ENCODE results near the gene CAVIN4. TPM values are rescaled to one million over a fixed set of nuclear protein-coding genes. Genes with fewer than 3 reads are reported as not detected.

CAVIN4 gene, protein sequence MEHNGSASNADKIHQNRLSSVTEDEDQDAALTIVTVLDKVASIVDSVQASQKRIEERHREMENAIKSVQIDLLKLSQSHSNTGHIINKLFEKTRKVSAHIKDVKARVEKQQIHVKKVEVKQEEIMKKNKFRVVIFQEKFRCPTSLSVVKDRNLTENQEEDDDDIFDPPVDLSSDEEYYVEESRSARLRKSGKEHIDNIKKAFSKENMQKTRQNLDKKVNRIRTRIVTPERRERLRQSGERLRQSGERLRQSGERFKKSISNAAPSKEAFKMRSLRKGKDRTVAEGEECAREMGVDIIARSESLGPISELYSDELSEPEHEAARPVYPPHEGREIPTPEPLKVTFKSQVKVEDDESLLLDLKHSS
- polyA plus RNA-seq (2012; ENCODE audit: low read depth, missing spikeins): not detected

DNA sequence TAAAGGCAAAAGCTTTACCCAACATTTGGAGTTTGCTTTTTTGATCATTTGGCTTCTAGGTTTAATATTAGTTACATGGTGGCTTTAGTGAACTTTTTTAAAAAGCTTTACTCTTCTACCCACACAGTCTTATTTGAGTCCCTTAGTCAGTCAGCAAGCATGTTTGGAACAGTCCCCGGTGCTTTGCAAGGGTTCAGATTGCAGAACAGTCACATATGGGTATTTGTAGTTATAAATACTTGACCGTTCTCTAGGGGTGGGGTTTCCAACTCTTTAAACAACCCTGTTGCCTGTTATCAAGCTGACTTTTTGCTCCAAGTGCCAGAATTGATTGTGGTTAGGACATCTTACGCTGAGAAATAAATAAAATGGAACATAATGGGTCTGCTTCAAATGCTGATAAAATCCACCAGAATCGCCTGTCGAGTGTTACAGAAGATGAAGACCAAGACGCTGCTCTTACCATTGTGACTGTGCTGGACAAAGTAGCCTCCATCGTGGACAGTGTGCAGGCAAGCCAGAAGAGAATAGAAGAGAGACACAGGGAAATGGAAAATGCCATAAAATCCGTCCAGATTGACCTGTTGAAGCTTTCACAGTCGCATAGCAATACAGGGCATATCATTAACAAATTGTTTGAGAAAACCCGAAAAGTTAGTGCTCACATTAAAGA is at the start of gene CAVIN4:
Gene CAVIN4, plus strand, starts transcription at position 304 of the 673 bp plus-strand sequence. Its CDS starts 65 bp downstream, at position 369.
- TF ChIP-seq POLR2AphosphoS5 (IDR thresholded peaks at IDR 0.05; ENCODE audit: low read depth, low read length): no peak
- TF ChIP-seq SPI1 (IDR thresholded peaks at IDR 0.05; ENCODE audit: low read depth, low read length): no peak
- TF ChIP-seq POLR2A (IDR thresholded peaks at IDR 0.05; ENCODE audit: low read depth, low read length): no peak
- TF ChIP-seq PAX5 (IDR thresholded peaks at IDR 0.05; ENCODE audit: insufficient read depth, low read length, severe bottlenecking): no peak
- TF ChIP-seq TAF1 (IDR thresholded peaks at IDR 0.05; ENCODE audit: low read depth, low read length): no peak
- FAIRE-seq (no peak), DNase-seq (ENCODE audit: insufficient read length, low spot score) (no peak)

DNA sequence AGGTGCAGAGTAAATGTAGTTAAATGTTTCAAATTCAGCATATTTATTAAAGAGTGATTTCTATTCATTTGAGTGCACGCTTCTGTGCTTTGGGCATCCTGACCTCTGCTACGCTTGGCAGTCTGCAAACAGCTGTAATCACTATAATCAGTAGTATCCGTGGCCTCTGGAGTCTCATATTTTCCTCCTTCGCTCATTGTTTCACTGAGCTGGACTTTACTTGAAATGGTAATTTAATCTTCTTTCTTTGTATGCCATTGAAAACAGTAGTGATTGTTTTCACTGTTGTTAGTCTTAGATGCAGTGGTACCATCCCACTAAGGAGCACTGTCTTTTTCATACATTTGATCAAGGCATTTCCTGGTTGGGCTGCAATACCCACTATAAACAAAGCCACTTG is 43.5 kb upstream of the CAVIN4 start:
- DNase-seq (ENCODE audit: insufficient read length, low spot score) (no peak), FAIRE-seq (no peak)
- TF ChIP-seq SPI1 (IDR thresholded peaks at IDR 0.05; ENCODE audit: low read depth, low read length) (no peak), POU2F2 (IDR thresholded peaks at IDR 0.05; ENCODE audit: low read depth, low read length) (no peak), POLR2A (IDR thresholded peaks at IDR 0.05; ENCODE audit: low read depth, low read length) (no peak), POLR2AphosphoS5 (IDR thresholded peaks at IDR 0.05; ENCODE audit: low read depth, low read length) (no peak), TAF1 (IDR thresholded peaks at IDR 0.05; ENCODE audit: low read depth, low read length) (no peak), PAX5 (IDR thresholded peaks at IDR 0.05; ENCODE audit: insufficient read depth, low read length, severe bottlenecking) (no peak)

DNA sequence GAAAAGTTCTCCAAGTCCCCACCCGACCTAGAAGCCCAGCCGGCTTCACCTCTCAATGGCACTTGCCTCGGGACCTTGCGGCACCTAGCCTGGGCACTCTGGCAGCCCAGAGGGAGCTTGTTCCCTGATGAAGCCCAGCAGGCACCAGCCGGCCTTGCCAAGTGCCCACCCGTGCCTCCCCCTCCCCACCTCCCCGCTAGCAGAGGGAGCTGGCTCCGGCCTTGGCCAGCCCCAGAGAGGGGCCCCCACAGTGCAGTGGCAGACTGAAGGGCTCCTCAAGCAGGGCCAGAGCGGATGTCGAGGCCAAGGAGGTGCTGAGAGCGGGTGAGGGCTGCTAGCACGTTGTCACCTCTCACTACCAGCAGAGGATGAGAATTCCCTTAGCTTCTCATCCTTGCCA is 37.6 kb upstream of the CAVIN4 start:
- TF ChIP-seq SPI1 (IDR thresholded peaks at IDR 0.05; ENCODE audit: low read depth, low read length) (no peak), POLR2A (IDR thresholded peaks at IDR 0.05; ENCODE audit: low read depth, low read length) (no peak), TAF1 (IDR thresholded peaks at IDR 0.05; ENCODE audit: low read depth, low read length) (no peak), POLR2AphosphoS5 (IDR thresholded peaks at IDR 0.05; ENCODE audit: low read depth, low read length) (no peak), PAX5 (IDR thresholded peaks at IDR 0.05; ENCODE audit: insufficient read depth, low read length, severe bottlenecking) (no peak), POU2F2 (IDR thresholded peaks at IDR 0.05; ENCODE audit: low read depth, low read length) (no peak)
- FAIRE-seq: no peak
- no peak for DNase-seq (ENCODE audit: insufficient read length, low spot score)

DNA sequence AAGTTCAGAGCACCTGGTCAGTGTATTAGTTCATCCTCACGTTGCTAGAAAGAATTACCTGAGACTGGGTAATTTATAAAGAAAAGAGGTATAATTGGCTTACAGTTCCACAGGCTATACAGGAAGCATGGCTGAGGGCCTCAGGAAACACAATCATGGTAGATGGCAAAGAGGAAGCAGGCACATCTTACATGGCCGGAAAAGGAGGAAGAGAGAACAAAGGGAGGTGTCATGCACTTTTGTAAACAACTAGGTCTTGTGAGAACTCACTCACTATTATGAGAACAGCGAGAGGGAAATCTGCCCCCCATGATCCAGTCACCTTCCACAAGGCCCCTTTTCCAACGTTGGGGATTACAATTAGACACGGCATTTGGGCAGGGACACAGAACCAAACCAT is 28.8 kb upstream of the CAVIN4 start:
- FAIRE-seq (no peak), DNase-seq (ENCODE audit: insufficient read length, low spot score) (no peak)

DNA sequence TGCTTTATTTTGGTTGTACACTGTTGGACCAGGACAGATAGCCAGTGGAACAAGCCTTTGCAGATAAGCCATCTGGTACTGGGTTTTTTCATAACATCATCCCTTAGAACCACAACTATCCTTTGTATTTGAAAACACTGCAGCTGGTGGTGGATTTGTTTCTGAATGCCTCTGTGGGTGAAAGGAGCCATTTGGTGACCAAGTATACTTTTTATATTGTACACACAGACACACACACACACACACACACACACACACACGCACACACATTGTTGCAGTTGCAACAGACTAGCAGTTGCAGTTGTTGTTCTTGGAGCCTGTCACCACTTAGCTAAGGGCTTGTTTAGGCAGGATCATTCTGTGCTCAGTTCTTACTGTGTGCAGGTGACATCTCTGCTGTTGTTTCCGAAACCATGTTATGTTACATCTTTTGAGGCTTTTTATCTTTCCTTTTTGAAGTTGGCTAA is 22.9 kb upstream of the CAVIN4 start:
- no peak for TF ChIP-seq POU2F2 (IDR thresholded peaks at IDR 0.05; ENCODE audit: low read depth, low read length)
- no peak for TF ChIP-seq TAF1 (IDR thresholded peaks at IDR 0.05; ENCODE audit: low read depth, low read length)
- TF ChIP-seq PAX5 (IDR thresholded peaks at IDR 0.05; ENCODE audit: insufficient read depth, low read length, severe bottlenecking): no peak
- TF ChIP-seq POLR2A (IDR thresholded peaks at IDR 0.05; ENCODE audit: low read depth, low read length): no peak
- TF ChIP-seq POLR2AphosphoS5 (IDR thresholded peaks at IDR 0.05; ENCODE audit: low read depth, low read length): no peak
- TF ChIP-seq SPI1 (IDR thresholded peaks at IDR 0.05; ENCODE audit: low read depth, low read length): no peak
- peak; percentile 65 for FAIRE-seq
- no peak for DNase-seq (ENCODE audit: insufficient read length, low spot score)

More for the DNA sequence above, 28.8 kb upstream of the CAVIN4 start:
- TF ChIP-seq TAF1 (IDR thresholded peaks at IDR 0.05; ENCODE audit: low read depth, low read length) (no peak), PAX5 (IDR thresholded peaks at IDR 0.05; ENCODE audit: insufficient read depth, low read length, severe bottlenecking) (no peak), POLR2AphosphoS5 (IDR thresholded peaks at IDR 0.05; ENCODE audit: low read depth, low read length) (no peak), POU2F2 (IDR thresholded peaks at IDR 0.05; ENCODE audit: low read depth, low read length) (no peak), POLR2A (IDR thresholded peaks at IDR 0.05; ENCODE audit: low read depth, low read length) (no peak), SPI1 (IDR thresholded peaks at IDR 0.05; ENCODE audit: low read depth, low read length) (no peak)

DNA sequence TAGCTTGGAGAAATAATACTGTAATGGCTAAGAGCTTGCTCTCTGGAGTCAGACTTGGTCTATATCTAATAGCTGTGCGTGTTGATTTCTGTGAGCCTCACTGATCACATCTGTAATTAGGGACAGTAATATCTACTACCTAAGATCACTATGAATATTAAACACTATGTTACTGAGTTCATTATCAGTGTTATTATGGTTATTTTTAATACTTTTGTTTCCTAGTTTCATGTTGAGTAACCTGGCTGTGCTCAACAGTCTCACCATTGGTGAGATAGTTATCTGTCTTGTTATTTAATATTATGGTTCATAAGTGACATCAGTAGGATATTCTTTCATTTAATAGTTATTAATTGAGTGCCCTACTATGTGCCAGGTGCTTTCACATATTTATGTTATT is 22.4 kb upstream of the CAVIN4 start:
- FAIRE-seq: no peak
- TF ChIP-seq PAX5 (IDR thresholded peaks at IDR 0.05; ENCODE audit: insufficient read depth, low read length, severe bottlenecking): no peak
- TF ChIP-seq TAF1 (IDR thresholded peaks at IDR 0.05; ENCODE audit: low read depth, low read length): no peak
- TF ChIP-seq POLR2AphosphoS5 (IDR thresholded peaks at IDR 0.05; ENCODE audit: low read depth, low read length): no peak
- TF ChIP-seq POLR2A (IDR thresholded peaks at IDR 0.05; ENCODE audit: low read depth, low read length): no peak
- no peak for TF ChIP-seq SPI1 (IDR thresholded peaks at IDR 0.05; ENCODE audit: low read depth, low read length)
- no peak for TF ChIP-seq POU2F2 (IDR thresholded peaks at IDR 0.05; ENCODE audit: low read depth, low read length)
- DNase-seq (ENCODE audit: insufficient read length, low spot score): no peak

DNA sequence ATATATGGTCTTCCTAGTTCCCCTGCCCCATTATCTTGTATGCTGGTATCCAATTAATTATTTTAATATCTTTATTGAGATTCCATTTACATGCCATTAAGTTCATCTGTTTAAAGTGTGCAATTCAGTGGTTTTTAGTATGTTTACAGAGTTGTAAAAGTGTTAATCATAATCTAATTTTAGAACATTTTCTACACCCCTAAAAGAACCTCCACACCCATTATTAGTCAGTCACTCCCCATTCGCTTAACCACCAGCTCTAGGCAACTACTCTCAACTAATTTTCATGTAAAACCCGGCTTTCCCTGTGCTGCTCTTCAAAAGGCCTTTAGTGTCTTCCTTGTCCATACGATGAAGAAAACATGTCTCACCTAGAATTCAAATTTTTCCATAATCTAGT is 20.8 kb upstream of the CAVIN4 start:
- no peak for TF ChIP-seq PAX5 (IDR thresholded peaks at IDR 0.05; ENCODE audit: insufficient read depth, low read length, severe bottlenecking)
- TF ChIP-seq POU2F2 (IDR thresholded peaks at IDR 0.05; ENCODE audit: low read depth, low read length): no peak
- TF ChIP-seq POLR2A (IDR thresholded peaks at IDR 0.05; ENCODE audit: low read depth, low read length): no peak
- TF ChIP-seq TAF1 (IDR thresholded peaks at IDR 0.05; ENCODE audit: low read depth, low read length): no peak
- TF ChIP-seq POLR2AphosphoS5 (IDR thresholded peaks at IDR 0.05; ENCODE audit: low read depth, low read length): no peak
- TF ChIP-seq SPI1 (IDR thresholded peaks at IDR 0.05; ENCODE audit: low read depth, low read length): no peak
- FAIRE-seq (no peak), DNase-seq (ENCODE audit: insufficient read length, low spot score) (no peak)

DNA sequence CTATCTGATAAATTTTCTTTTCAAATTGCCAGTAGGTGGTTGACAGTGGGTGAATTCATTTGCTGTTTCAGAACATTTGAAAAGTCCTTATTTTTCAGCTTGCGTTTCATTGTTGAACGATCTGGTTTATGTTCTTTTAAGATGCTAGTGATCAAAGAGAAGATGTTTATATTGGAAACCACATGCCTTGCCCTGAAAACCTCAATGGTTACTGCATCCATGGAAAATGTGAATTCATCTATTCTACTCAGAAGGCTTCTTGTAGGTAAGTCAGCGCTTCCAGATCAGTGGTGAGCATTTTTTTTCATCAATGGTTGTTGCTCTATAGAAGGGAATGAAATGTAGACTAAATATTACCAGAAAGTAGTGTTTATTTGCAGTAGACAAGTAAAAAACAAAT is 16.6 kb upstream of the CAVIN4 start:
- no peak for FAIRE-seq

DNA sequence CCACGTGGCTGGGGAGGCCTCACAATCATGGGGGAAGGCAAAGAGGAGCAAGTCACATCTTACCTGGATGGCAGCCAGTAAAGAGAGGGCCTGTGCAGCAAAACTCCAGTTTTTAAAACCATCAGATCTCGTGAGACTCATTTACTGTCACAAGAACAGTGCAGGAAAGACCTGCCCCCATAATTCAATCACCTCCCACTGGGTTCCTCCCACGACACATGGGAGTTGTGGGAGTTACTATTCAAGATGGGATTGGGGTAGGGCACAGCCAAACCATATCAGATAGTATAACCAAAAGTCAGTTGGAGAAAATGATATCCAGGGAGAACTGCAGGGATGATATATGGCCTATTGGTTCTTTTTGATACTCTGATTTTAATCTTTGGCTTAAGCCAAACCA is 10.0 kb upstream of the CAVIN4 start:
- DNase-seq (ENCODE audit: insufficient read length, low spot score): no peak
- TF ChIP-seq TAF1 (IDR thresholded peaks at IDR 0.05; ENCODE audit: low read depth, low read length): no peak
- TF ChIP-seq POU2F2 (IDR thresholded peaks at IDR 0.05; ENCODE audit: low read depth, low read length): no peak
- TF ChIP-seq POLR2A (IDR thresholded peaks at IDR 0.05; ENCODE audit: low read depth, low read length): no peak
- no peak for TF ChIP-seq PAX5 (IDR thresholded peaks at IDR 0.05; ENCODE audit: insufficient read depth, low read length, severe bottlenecking)
- no peak for TF ChIP-seq SPI1 (IDR thresholded peaks at IDR 0.05; ENCODE audit: low read depth, low read length)
- no peak for TF ChIP-seq POLR2AphosphoS5 (IDR thresholded peaks at IDR 0.05; ENCODE audit: low read depth, low read length)
- no peak for FAIRE-seq

More for the DNA sequence above, 16.6 kb upstream of the CAVIN4 start:
- no peak for DNase-seq (ENCODE audit: insufficient read length, low spot score)
- no peak for TF ChIP-seq PAX5 (IDR thresholded peaks at IDR 0.05; ENCODE audit: insufficient read depth, low read length, severe bottlenecking)
- TF ChIP-seq POLR2A (IDR thresholded peaks at IDR 0.05; ENCODE audit: low read depth, low read length): no peak
- no peak for TF ChIP-seq POU2F2 (IDR thresholded peaks at IDR 0.05; ENCODE audit: low read depth, low read length)
- no peak for TF ChIP-seq POLR2AphosphoS5 (IDR thresholded peaks at IDR 0.05; ENCODE audit: low read depth, low read length)
- no peak for TF ChIP-seq TAF1 (IDR thresholded peaks at IDR 0.05; ENCODE audit: low read depth, low read length)
- no peak for TF ChIP-seq SPI1 (IDR thresholded peaks at IDR 0.05; ENCODE audit: low read depth, low read length)

Measured in GM12891 (cell line).